ENCODE data around the gene CA10. TPM values are rescaled to one million over a fixed set of nuclear protein-coding genes. Genes with fewer than 3 reads are reported as not detected.
A peak's percentile ranks its signal among the peaks of the same experiment; 100 is the strongest.

CA10 gene
- total RNA-seq, 2 experiments from 2014 or later = not detected

DNA sequence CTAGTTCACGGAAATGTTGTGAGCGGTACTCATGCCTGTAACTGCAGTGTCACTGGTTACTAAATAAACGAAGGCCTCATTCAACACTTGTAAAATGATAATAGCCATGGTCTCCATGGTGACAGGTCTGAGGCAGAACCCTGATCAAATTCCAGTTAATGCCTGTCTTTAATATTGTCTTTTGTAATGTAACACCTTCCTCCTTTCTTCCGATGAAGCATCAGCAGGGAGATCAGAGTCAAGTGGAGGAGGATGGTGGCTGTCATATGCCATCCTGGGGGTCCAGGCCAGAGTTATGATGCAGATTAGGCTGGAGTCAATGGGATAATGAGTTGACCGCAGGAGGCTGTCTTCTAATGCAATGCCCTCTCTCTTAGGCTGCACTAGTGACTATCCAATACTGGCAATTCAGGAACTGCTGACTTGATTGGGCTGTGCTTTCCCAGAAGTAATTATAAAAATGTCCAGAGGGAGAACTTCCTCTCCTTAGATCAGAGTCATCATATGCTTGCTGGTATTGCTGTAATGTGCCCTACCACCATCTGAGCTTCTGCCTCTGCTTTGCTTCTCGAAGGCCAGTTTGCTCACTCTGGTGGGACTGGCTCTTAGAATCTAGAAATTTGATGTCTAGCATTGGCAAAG, 419.1 kb downstream of the CA10 start:
- Mint-ChIP-seq H3K36me3 (ENCODE audit: low read depth) (no peaks in the 10 kb centered on the region), H3K4me1 (no peaks in the 10 kb centered on the region), H3K27ac (no peak overlapping the region), H3K27me3 (no peaks in the 10 kb centered on the region), H3K9me3 (no peaks in the 10 kb centered on the region), H3K4me3 (no peak overlapping the region)
- no peak for DNase-seq
- CTCF ChIA-PET = no interaction called here
- POLR2A ChIA-PET = no interaction called here

DNA sequence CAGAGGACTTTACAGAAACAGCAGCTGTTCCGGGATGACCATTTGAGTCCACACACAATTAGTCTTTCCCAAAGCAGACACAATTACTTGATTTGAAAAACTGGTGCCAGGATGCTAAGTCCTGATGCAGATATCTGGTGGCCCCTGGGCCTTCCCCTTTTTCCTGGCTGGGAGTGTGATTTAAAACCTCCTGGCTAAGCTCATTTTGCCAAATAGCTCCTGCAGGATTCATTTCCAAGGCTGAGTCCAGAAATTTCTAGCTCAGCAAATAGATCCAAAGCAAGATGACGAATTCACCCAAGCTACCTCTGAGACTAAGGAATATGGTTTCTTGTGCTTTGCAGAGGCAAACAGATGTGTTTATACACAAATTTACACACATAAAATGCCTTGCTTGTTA, 422.2 kb downstream of the CA10 start:
- H3K36me3 Mint-ChIP-seq (ENCODE audit: low read depth) = no peaks in the 10 kb centered on the region
- ChIA-PET POLR2A (no interaction called here), CTCF (no interaction called here)
- DNase-seq = no peak
- no peak overlapping the region for H3K4me3 Mint-ChIP-seq
- no peaks in the 10 kb centered on the region for H3K9me3 Mint-ChIP-seq
- peaks cover 7% of the 10 kb centered on the region for H3K27me3 Mint-ChIP-seq
- H3K4me1 Mint-ChIP-seq = no peaks in the 10 kb centered on the region
- H3K27ac Mint-ChIP-seq = no peak overlapping the region

DNA sequence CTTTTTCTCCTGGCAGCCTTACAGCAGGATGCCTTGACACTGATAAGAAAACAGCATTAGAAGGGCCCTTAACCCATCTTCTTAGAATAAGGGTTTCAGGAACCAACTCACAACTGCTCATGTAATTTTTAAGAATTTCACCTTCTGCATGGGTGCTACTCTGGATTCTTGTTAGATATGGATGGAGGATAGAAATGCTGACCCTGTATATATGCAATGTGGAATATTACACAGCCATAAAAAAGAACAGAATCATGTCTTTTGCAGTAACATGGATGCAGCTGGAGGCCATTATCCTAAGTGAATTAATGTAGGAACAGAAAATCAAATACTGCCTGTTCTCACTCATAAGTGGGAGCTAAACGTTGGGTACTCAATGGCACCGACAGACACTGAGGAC, 423.5 kb downstream of the CA10 start:
- H3K4me1 Mint-ChIP-seq = no peaks in the 10 kb centered on the region
- CTCF ChIA-PET = no interaction called here
- H3K27me3 Mint-ChIP-seq = peaks cover 7% of the 10 kb centered on the region
- no peak overlapping the region for H3K4me3 Mint-ChIP-seq
- POLR2A ChIA-PET = no interaction called here
- no peaks in the 10 kb centered on the region for H3K9me3 Mint-ChIP-seq
- H3K36me3 Mint-ChIP-seq (ENCODE audit: low read depth) = no peaks in the 10 kb centered on the region
- no peak overlapping the region for H3K27ac Mint-ChIP-seq
- DNase-seq = no peak

DNA sequence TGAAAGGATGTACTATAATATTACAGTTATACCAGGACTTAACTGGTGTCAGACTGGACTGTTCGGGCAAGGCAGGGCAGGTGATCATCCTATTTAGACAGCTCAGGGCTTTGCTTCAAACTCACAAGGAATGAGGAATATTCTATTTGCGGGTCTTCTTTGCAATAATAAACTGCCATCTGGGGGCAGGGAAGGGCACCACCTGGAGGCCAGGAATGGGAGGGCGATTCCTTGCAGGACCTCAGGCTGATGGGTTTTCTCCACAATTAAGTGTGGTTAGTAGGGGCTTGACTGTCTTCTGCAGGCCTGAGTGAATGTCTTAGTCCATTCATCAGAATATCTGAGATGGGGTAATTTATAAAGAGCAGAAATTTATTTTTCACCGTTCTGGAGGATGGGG, 424.1 kb downstream of the CA10 start:
- Mint-ChIP-seq H3K4me1 (no peaks in the 10 kb centered on the region), H3K4me3 (no peak overlapping the region), H3K27ac (no peak overlapping the region), H3K9me3 (no peaks in the 10 kb centered on the region), H3K27me3 (peaks cover 7% of the 10 kb centered on the region), H3K36me3 (ENCODE audit: low read depth) (no peaks in the 10 kb centered on the region)
- ChIA-PET POLR2A (no interaction called here), CTCF (no interaction called here)
- DNase-seq = peak; percentile 8

DNA sequence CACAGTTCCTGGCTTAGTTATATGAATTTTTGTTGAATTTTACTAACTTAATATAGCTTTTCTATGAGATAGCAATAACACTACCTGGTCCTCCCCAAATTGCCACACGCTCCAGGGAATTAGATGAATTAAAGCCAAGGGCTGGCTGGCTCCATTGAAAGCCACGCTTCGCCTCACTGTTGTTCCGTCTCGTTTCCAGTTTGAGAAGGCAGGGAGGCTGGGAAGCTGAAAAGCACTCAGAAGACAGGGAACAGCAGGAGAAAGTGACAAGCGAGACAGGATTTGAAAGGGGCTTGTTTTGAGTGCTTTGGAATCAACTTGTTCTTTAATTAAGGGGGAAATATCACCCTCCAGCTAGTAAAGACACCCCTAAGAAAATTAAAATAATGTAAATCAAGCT, 425.3 kb downstream of the CA10 start:
- no peaks in the 10 kb centered on the region for H3K36me3 Mint-ChIP-seq (ENCODE audit: low read depth)
- no peak for DNase-seq
- H3K4me3 Mint-ChIP-seq = no peak overlapping the region
- H3K27me3 Mint-ChIP-seq = peaks cover 7% of the 10 kb centered on the region
- CTCF ChIA-PET = no interaction called here
- no peaks in the 10 kb centered on the region for H3K4me1 Mint-ChIP-seq
- H3K27ac Mint-ChIP-seq = no peak overlapping the region
- no peaks in the 10 kb centered on the region for H3K9me3 Mint-ChIP-seq
- POLR2A ChIA-PET = no interaction called here

DNA sequence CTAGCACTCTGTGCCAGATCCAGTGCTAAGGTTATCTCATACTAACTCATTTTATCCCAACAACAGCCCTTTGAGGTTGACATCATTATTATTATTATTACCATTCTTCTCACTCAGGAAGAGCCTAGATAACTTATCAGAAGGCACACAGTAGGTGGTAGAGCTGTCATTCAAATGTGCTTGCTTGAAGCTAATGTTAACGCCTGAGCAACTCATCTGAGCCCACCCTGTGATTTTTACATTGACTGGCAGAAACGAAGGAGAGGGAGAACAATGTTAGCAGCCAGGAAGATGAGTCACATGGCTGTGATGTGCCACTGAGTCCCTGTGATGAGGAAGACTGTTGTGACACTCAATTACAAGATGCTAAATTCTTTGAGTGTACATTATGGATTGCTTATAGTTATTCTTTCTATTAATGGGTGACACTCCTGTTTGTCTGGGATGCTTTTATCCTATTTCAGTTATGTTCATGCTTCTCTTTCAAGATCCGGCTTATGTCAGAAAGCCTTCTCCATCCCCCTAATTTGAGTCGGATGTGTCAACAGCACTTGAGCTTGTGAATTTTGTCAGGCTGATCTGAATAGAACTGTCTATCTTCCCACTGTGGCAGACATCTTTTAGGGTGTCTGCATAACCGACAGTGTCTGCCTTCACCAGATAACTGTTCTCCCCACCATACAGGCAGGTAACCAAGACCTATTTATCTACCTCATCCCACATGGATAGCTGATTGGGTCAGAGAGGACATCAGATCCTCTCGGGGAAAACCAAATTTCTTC, 426.4 kb downstream of the CA10 start:
- H3K9me3 Mint-ChIP-seq = no peaks in the 10 kb centered on the region
- ChIA-PET CTCF (no interaction called here), POLR2A (no interaction called here)
- H3K27ac Mint-ChIP-seq = no peak overlapping the region
- H3K4me1 Mint-ChIP-seq = no peaks in the 10 kb centered on the region
- no peak overlapping the region for H3K4me3 Mint-ChIP-seq
- DNase-seq = no peak
- no peaks in the 10 kb centered on the region for H3K36me3 Mint-ChIP-seq (ENCODE audit: low read depth)
- H3K27me3 Mint-ChIP-seq = peaks cover 7% of the 10 kb centered on the region

DNA sequence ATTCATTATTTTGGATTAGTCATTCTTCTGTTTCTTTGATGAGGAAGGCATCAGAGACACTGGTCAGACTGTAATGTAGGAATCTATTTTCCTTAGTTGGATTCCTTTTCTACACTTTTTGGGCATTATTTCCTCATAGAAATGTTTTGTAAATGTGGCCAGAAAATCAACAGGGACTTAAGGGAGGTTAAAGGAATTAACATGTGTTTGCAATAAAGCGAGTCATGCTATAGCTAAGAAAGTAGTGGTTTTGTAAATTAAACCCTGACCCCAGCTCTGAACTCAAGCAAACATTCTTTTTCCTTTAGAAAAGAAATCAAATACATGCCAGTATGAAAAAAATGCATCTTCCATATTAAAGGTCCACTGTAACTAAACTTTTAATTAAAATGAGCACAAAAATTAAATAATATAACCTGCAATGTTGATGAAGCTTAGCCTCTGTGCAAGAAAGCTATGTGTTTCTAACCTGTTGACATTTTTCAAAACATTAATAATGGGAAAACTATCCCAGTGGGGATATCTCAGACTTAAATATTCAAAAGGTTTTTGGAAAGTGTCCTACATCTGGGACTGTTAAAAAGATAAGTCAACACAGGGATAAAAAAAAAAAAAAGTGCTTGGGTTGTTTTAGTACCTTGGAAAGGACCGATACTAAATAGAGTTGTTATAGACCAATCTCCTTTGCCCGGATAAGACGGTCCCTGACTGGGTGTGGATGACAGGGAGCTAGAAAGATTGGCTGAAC, 428.0 kb downstream of the CA10 start:
- DNase-seq = no peak
- ChIA-PET POLR2A (no interaction called here), CTCF (interaction anchor here (0.6 kb wide), 1 partner anchor 87 kb away, joined by 4 read pairs; no protein-coding TSS in a partner anchor)
- Mint-ChIP-seq H3K4me1 (no peaks in the 10 kb centered on the region), H3K4me3 (no peak overlapping the region), H3K27me3 (peaks cover 7% of the 10 kb centered on the region), H3K36me3 (ENCODE audit: low read depth) (no peaks in the 10 kb centered on the region), H3K9me3 (no peaks in the 10 kb centered on the region), H3K27ac (no peak overlapping the region)

DNA sequence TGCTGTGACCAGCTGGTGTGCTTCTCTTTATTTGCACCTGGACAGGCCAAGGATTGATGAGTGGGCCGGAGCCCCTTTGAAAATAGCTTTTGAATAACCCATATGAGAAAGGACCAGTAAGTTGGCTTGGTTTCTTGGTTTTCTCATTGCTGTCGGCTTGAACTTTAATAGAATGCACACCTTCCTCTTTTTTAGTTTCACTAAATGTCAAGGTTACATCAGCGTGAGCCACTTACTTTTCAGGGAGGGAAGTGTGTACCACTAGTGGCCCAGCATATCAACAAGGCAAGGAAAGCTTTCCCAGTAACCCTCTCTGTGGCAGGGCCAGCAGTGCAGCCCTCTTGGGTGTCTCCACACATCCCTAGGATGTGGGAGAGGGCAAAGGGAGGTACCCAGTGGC, 433.3 kb downstream of the CA10 start:
- no peaks in the 10 kb centered on the region for H3K36me3 Mint-ChIP-seq (ENCODE audit: low read depth)
- no peak for DNase-seq
- peaks cover 4% of the 10 kb centered on the region for H3K27me3 Mint-ChIP-seq
- H3K4me1 Mint-ChIP-seq = no peaks in the 10 kb centered on the region
- H3K27ac Mint-ChIP-seq = no peak overlapping the region
- CTCF ChIA-PET = no interaction called here
- H3K4me3 Mint-ChIP-seq = no peak overlapping the region
- peaks cover 2% of the 10 kb centered on the region for H3K9me3 Mint-ChIP-seq
- POLR2A ChIA-PET = no interaction called here

DNA sequence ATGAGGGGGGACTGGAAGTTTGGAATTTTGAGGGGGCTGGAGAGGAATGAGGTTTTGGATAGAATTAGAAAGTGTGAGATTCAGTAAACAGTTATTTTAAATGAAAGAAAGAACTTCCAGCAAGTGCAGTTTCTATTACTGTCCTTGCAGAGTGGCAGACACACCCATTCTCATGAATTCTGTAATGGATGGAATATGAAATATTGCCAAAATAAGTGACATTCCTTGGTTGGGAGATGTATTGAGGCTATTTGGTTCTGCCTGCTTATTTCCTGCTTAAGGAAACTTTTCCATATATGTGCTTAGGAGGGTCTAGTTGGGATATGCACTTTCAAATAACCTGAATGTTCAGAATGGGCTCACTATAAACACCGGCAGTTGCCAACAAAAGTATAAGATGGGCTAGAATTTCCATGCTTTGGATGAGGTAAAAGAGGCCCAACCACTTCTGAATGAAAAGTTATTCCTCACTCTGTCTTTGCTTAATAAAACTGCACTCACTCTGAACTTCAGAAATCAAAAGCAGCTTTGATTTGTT, 434.4 kb downstream of the CA10 start:
- Mint-ChIP-seq H3K27ac (no peak overlapping the region), H3K4me3 (no peak overlapping the region), H3K27me3 (peaks cover 4% of the 10 kb centered on the region), H3K4me1 (no peaks in the 10 kb centered on the region), H3K36me3 (ENCODE audit: low read depth) (no peaks in the 10 kb centered on the region), H3K9me3 (peaks cover 2% of the 10 kb centered on the region)
- no peak for DNase-seq
- ChIA-PET CTCF (no interaction called here), POLR2A (no interaction called here)

DNA sequence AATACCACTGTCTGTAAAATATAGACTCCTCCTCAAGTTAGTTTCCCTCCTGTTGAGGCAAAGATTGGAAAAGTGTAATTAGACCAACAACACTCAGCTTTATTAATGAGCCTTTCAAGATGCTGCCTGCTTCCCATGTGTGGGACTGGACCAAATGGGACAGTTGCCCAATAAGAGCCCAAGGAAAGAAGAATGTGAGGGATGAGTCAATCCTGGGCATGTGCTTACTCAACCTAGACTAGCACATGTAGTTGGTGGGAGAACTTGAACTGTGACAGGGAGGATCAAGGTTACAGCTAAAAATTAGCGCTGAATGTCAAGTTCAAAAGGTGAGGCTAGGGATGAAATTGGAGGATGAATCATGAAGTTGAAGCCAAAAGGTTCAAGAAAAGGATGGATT, 435.5 kb downstream of the CA10 start:
- H3K4me1 Mint-ChIP-seq = no peaks in the 10 kb centered on the region
- CTCF ChIA-PET = interaction anchor here (0.6 kb wide), 1 partner anchor 314 kb away, joined by 3 read pairs; no protein-coding TSS in a partner anchor
- no peak overlapping the region for H3K27ac Mint-ChIP-seq
- peaks cover 2% of the 10 kb centered on the region for H3K9me3 Mint-ChIP-seq
- DNase-seq = no peak
- H3K27me3 Mint-ChIP-seq = peaks cover 4% of the 10 kb centered on the region
- POLR2A ChIA-PET = no interaction called here
- no peaks in the 10 kb centered on the region for H3K36me3 Mint-ChIP-seq (ENCODE audit: low read depth)
- H3K4me3 Mint-ChIP-seq = no peak overlapping the region

DNA sequence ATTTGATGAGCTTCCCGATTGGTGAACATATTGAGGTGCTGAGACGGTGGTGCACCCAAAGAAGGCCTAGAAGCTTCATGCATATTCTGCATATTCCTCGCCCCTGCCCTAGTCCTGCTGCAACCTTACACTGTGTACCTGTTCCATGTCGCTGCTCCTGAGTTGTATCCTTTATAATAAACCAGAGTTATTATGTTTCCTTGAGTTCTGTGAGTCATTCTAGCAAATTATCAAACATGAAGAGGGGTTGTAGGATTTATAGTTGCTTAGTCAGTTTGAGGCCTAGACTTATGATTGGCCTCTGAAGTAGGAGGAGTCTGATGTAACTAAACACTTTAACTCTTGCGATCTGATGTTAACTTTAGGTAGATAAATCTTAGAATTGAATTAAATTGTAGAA, 436.8 kb downstream of the CA10 start:
- ChIA-PET CTCF (no interaction called here), POLR2A (no interaction called here)
- H3K27ac Mint-ChIP-seq = no peak overlapping the region
- H3K27me3 Mint-ChIP-seq = peaks cover 4% of the 10 kb centered on the region
- peaks cover 2% of the 10 kb centered on the region for H3K9me3 Mint-ChIP-seq
- H3K4me3 Mint-ChIP-seq = no peak overlapping the region
- H3K4me1 Mint-ChIP-seq = no peaks in the 10 kb centered on the region
- DNase-seq = no peak
- H3K36me3 Mint-ChIP-seq (ENCODE audit: low read depth) = no peaks in the 10 kb centered on the region

DNA sequence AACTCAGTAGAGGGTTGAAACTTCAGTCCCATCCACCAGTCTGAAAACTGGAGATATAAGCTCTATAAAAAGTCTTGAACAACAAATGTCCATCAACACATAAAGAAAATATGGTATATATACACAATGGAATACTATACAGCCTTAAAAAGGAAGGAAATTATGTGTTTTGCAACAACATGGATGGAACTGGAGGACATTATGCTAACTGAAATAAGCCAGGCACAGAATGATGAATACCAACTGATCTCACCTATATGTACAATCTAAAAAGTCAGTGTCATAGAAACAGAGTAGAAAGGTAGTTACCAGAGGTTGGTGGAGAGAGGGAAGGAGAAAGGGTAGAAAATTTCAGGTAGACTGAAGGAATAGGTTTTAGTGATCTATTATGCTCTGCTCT, 438.1 kb downstream of the CA10 start:
- ChIA-PET POLR2A (no interaction called here), CTCF (no interaction called here)
- no peak overlapping the region for H3K4me3 Mint-ChIP-seq
- peaks cover 4% of the 10 kb centered on the region for H3K27me3 Mint-ChIP-seq
- no peaks in the 10 kb centered on the region for H3K36me3 Mint-ChIP-seq (ENCODE audit: low read depth)
- H3K27ac Mint-ChIP-seq = no peak overlapping the region
- no peaks in the 10 kb centered on the region for H3K4me1 Mint-ChIP-seq
- DNase-seq = no peak
- H3K9me3 Mint-ChIP-seq = peaks cover 2% of the 10 kb centered on the region

DNA sequence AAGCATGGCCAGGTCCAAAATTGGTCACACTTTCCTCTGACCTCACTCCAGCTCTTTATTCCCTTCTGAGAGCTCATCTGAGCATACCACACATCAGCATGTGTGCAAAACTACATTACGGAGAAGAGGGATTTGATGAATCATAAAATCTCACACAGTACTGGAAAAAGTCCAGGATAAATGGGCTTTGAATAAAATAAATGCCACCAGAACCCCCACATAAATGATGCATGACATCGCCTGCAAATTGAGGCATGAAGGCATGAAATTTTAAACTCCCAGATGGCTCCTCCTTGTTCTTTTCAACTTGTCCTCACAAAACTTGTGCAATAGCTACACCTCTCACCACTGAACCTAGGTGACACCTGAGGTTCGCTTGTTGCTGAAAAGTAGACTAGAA, 439.5 kb downstream of the CA10 start:
- H3K27me3 Mint-ChIP-seq = peaks cover 2% of the 10 kb centered on the region
- no peak for DNase-seq
- H3K36me3 Mint-ChIP-seq (ENCODE audit: low read depth) = no peaks in the 10 kb centered on the region
- ChIA-PET POLR2A (no interaction called here), CTCF (no interaction called here)
- peaks cover 2% of the 10 kb centered on the region for H3K9me3 Mint-ChIP-seq
- no peaks in the 10 kb centered on the region for H3K4me1 Mint-ChIP-seq
- H3K4me3 Mint-ChIP-seq = no peak overlapping the region
- H3K27ac Mint-ChIP-seq = no peak overlapping the region

Measured in activated CD4-positive, alpha-beta T cell treated with anti-CD3 and anti-CD28 coated beads, Interleukin-2, amount 10 ng/mL, durations not matched to agents 7 days and 5 days (primary cell).